Gastrocnemius medialis (tissue), 4 donors: ENCODE measurements around the gene ACOXL. TPM values are rescaled to one million over a fixed set of nuclear protein-coding genes. Genes with fewer than 3 reads are reported as not detected.

Experiments used
- ATAC-seq, 2 donors: fragments of 150-250 bp; one replicate each; pipeline ENCODE4 v1.9.1; 2016
- DNase-seq, 2 donors: peaks; one replicate each; pipeline ENCODE4 v3.0.0-alpha.2; 2019
- H3K27ac ChIP-seq, 4 donors: fragments of 200-600 bp; sonication (generic); 1 replicate in 1 of 4; 2 replicates in 3 of 4; pipeline ENCODE4 v1.5.1; 2016 to 2018; ENCODE audit warnings: mild to moderate bottlenecking in 2 of 4, moderate library complexity in 1 of 4
- H3K27me3 ChIP-seq, 3 donors: fragments of 200-600 bp; sonication (generic) in 2 of 3; 1 replicate in 1 of 3; 2 replicates in 2 of 3; pipeline versions ENCODE4 v1.5.1 to v1.6.0; 2016 to 2019; ENCODE audit warnings: mild to moderate bottlenecking in 1 of 3, moderate library complexity in 1 of 3
- H3K36me3 ChIP-seq, 2 donors: fragments of 200-600 bp; sonication (generic) in 1 of 2; one replicate each; pipeline ENCODE4 v1.5.1; 2017 to 2018
- H3K4me1 ChIP-seq, 2 donors: fragments of 200-600 bp; sonication (generic) in 1 of 2; one replicate each; pipeline ENCODE4 v1.5.1; 2016 to 2017; ENCODE audit warnings: mild to moderate bottlenecking in 2 of 2
- H3K4me3 ChIP-seq, 4 donors: fragments of 200-600 bp; sonication (generic) in 3 of 4; 1 replicate in 1 of 4; 2 replicates in 3 of 4; pipeline ENCODE4 v1.5.1; 2016 to 2019; ENCODE audit warnings: mild to moderate bottlenecking in 2 of 4
- H3K9me3 ChIP-seq, 3 donors: fragments of 200-600 bp; sonication (generic) in 2 of 3; 1 replicate in 1 of 3; 2 replicates in 2 of 3; pipeline ENCODE4 v1.5.1; 2016 to 2019
- CTCF ChIP-seq, 5 experiments: fragments of 450-650 bp in 3 of 5; fragments of 200-600 bp in 2 of 5; sonication (generic) in 2 of 5; IDR thresholded peaks in 4 of 5; conservative IDR thresholded peaks in 1 of 5; 1 replicate in 4 of 5; 2 replicates in 1 of 5; pipeline ENCODE4 v1.5.1; 2016 to 2019; ENCODE audit warnings: antibody characterized with exemption in 5 of 5, mild to moderate bottlenecking in 3 of 5, moderate library complexity in 3 of 5
- POLR2A ChIP-seq, 2 donors: fragments of 450-650 bp; IDR thresholded peaks; one replicate each; pipeline ENCODE4 v1.6.1; 2017; ENCODE audit warnings: antibody characterized with exemption in 2 of 2, mild to moderate bottlenecking in 2 of 2, moderate library complexity in 2 of 2
- in situ Hi-C, 4 donors: fragments of 200-750 bp; cut with MboI; loops; one replicate each; pipeline versions ENCODE4 v1.15.0 to v1.8.0; 2017; ENCODE audit warnings: low sequenced_read_pairs in 4 of 4
- intact Hi-C: fragments of 100-400 bp; cut with DNase I; formaldehyde crosslinking; loops from one replicate; pipeline ENCODE4 v1.15.1; 2023; ENCODE audit warnings: low total_unique reads
- total RNA-seq, 4 donors: library from RNA; depleted of rRNA; stranded (reverse); fragments of >200 nt; gene quantifications; one replicate each; pipeline versions ENCODE4 v1.1.0 to v1.2.3, GENCODE V29; 2016

Gene ACOXL
- total RNA-seq, 4 donors from 2014 or later = not detected

GRCh38 chr2:110807522-110807921, 75.1 kb downstream of the ACOXL start:
- in situ Hi-C loops = loop anchor here in 1 of 4 donors (25.0 kb wide), 1 partner anchor 905 kb away; no protein-coding TSS in a partner anchor
- DNase-seq (peak; percentile 66 to 74), ATAC-seq (peak; percentile 94 to 97)
- H3K27me3 ChIP-seq = no peaks in the 10 kb centered on the region
- intact Hi-C loops = no loop called here
- peaks cover 20 to 22% of the 10 kb centered on the region in 2 donors for H3K4me1 ChIP-seq
- peak overlapping the region; percentile 21 to 80 (median 66) for H3K27ac ChIP-seq
- TF ChIP-seq POLR2A (IDR thresholded peaks at IDR 0.05) = peak in 1 of 2 donors; percentile 52
- no peak for TF ChIP-seq CTCF (IDR thresholded peaks at IDR 0.05 in 4 of 5, conservative IDR thresholded peaks at IDR 0.05 in 1 of 5)
- no peaks in the 10 kb centered on the region for H3K36me3 ChIP-seq
- peak overlapping the region in 1 of 4 donors; percentile 2 for H3K4me3 ChIP-seq
- no peaks in the 10 kb centered on the region for H3K9me3 ChIP-seq

GRCh38 chr2:110810404-110810803, 78.0 kb downstream of the ACOXL start:
- Histone ChIP-seq H3K27ac (no peak overlapping the region), H3K36me3 (no peaks in the 10 kb centered on the region), H3K4me3 (no peak overlapping the region), H3K4me1 (peaks cover 39 to 48% of the 10 kb centered on the region in 2 donors), H3K27me3 (no peaks in the 10 kb centered on the region), H3K9me3 (no peaks in the 10 kb centered on the region)
- no peak for DNase-seq
- in situ Hi-C loops (loop anchor here in 2 of 4 donors (10.0 to 25.0 kb wide), 2 partner anchors 324 to 902 kb away; no protein-coding TSS in a partner anchor), intact Hi-C loops (loop anchor here (2.0 kb wide), 1 partner anchor 22 kb away; no protein-coding TSS in a partner anchor)
- no peak for TF ChIP-seq POLR2A (IDR thresholded peaks at IDR 0.05)
- no peak for TF ChIP-seq CTCF (IDR thresholded peaks at IDR 0.05 in 4 of 5, conservative IDR thresholded peaks at IDR 0.05 in 1 of 5)
- no peak for ATAC-seq

- ATAC-seq = peak in 1 of 2 donors; percentile 9
- in situ Hi-C loops = loop anchor here in 2 of 4 donors (10.0 to 25.0 kb wide), 2 partner anchors 322 to 899 kb away; no protein-coding TSS in a partner anchor
- H3K4me3 ChIP-seq = no peak overlapping the region
Observed at GRCh38 chr2:110812726-110813645, 80.6 kb downstream of the ACOXL start.

GRCh38 chr2:110813896-110814295, 81.5 kb downstream of the ACOXL start:
- H3K36me3 ChIP-seq = no peaks in the 10 kb centered on the region
- peak overlapping the region; percentile 81 to 97 (median 90) for H3K27ac ChIP-seq
- TF ChIP-seq POLR2A (IDR thresholded peaks at IDR 0.05) (no peak), CTCF (IDR thresholded peaks at IDR 0.05 in 4 of 5, conservative IDR thresholded peaks at IDR 0.05 in 1 of 5) (no peak)
- intact Hi-C loops (no loop called here), in situ Hi-C loops (loop anchor here in 2 of 4 donors (10.0 to 25.0 kb wide), 2 partner anchors 321 to 898 kb away; no protein-coding TSS in a partner anchor)
- no peak overlapping the region for H3K4me3 ChIP-seq
- no peaks in the 10 kb centered on the region for H3K27me3 ChIP-seq
- H3K4me1 ChIP-seq = peaks cover 45 to 60% of the 10 kb centered on the region in 2 donors
- ATAC-seq = no peak
- no peaks in the 10 kb centered on the region for H3K9me3 ChIP-seq
- no peak for DNase-seq

More at GRCh38 chr2:110812726-110813645, 80.6 kb downstream of the ACOXL start:
- peaks cover 44 to 61% of the 10 kb centered on the region in 2 donors for H3K4me1 ChIP-seq
- H3K9me3 ChIP-seq = no peaks in the 10 kb centered on the region
- intact Hi-C loops = loop anchor here (1.0 kb wide), 1 partner anchor 322 kb away; no protein-coding TSS in a partner anchor
- TF ChIP-seq POLR2A (IDR thresholded peaks at IDR 0.05) (no peak), CTCF (IDR thresholded peaks at IDR 0.05 in 4 of 5, conservative IDR thresholded peaks at IDR 0.05 in 1 of 5) (no peak)
- peak overlapping the region; percentile 81 to 97 (median 90) for H3K27ac ChIP-seq
- peak in 1 of 2 donors; percentile 52 for DNase-seq
- H3K36me3 ChIP-seq = no peaks in the 10 kb centered on the region
- H3K27me3 ChIP-seq = no peaks in the 10 kb centered on the region
